Activated naive CD4-positive, alpha-beta T cell (primary cell): ENCODE results near the gene KIAA0753.

Experiments
- DNase-seq, 4 experiments: peaks; one replicate each; lab custom pipeline; 2025; lab: John Stamatoyannopoulos, UW

Gene KIAA0753

DNA sequence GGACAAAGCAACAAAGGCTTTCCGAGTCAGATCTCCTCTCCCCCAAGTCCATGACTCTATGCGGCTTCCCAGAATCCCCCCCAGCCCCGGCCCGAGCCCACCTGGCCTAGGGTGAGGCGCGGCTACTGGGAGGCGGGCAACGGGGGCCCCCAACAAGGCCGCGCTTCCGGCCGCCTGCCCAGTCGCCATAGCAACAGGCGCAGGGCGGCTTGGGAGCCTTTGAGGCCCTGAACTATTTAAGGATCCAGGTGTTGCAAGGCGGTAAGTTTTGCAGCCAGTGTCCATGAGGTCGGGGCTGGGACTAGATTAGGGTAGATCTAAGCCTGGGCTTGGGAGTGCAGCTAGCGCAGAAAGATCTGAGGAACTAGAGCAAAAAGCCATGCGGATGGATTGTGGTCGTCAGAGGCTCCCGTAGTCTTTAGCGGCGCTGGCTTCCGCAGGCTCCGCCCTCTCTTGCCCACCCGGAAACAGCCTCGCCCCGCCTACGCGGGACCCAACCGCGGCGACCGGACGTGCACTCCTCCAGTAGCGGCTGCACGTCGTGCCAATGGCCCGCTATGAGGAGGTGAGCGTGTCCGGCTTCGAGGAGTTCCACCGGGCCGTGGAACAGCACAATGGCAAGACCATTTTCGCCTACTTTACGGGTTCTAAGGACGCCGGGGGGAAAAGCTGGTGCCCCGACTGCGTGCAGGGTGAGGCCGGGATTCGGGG, at the start of gene KIAA0753, which contains the start of gene TXNDC17:
KIAA0753 (minus strand) TSS at position 176 of the 711 bp plus-strand sequence. CDS start 5,608 bp downstream, outside the sequence.
TXNDC17 (plus strand) TSS at position 525 of the 711 bp plus-strand sequence; CDS start at position 548, 23 bp downstream.
- peak; percentile 62 to 82 (median 76) for DNase-seq

DNA sequence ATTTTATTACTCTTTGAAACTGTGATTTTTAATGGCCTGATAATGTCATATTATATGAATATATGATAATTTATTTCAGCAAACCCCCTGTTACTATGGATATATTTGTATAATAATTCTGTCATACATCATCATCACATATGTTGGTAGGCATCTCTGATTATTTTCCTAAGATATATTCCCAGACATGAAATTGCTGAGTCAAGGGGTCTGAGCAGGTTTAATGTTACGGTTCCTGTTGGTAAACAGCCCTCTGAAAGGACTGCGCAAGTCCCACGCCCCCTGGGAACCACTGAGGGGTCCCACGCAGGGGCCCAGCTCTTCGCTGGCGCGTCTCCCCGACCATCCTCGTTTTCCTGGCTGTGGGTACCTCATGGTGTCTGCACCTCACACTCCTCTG, 48.4 kb upstream of the KIAA0753 start:
- DNase-seq = no peak

DNA sequence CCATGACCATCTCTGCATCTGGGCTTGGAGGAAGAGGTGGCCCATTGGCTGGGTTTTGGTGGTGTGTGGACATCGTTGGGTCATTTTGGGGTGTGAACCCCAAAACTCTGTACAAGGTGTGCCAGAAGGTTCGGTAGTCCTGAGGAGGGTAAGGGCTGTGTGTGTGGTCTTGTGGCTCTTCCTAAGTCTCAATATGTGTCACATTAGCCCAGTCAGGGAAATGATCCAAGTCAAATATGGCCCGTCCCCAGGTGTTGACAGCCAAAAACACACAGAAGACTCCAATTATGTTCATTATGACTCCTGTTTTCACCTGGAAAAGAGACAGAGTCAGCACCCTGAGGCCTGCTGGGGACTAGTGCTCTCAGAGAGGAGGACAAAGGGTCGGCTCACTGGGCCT, 45.5 kb upstream of the KIAA0753 start:
- DNase-seq = no peak

GRCh38 chr17:6684881-6685767, 44.6 kb upstream of the KIAA0753 start:
- no peak for DNase-seq

GRCh38 chr17:6684460-6684783, 43.9 kb upstream of the KIAA0753 start:
- no peak for DNase-seq

- DNase-seq = no peak
These were observed 43.4 kb upstream of the KIAA0753 start for GRCh38 chr17:6683730-6684459.

DNA sequence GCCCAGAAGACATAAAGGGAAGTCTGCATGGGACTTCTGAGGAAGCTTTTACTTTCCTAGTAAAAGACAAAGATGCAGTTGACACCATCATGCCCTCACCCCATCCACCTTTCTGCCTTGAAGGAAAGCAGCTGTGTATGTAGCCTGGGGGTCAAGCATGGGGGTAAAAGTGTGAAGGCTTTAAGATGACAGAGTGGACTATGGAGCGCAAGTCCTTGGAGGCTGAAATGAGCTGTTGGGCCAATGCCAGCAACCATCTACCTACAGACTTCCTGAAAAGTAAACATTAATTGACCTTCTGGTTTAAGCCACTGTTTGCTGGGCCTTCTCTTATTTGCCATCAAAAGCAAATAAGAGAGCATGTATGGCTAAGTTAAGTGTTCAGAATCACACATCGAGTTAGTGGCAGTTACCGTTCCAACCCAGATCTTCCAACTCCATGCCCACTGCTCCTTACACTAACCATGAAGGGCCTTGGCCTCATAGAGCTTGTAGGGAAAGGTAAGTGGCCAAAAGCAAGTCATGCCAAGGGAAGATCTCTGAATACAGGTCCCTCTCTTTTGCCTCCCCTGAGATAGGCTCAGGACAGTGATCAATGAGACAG, 42.7 kb upstream of the KIAA0753 start:
- DNase-seq = no peak

- DNase-seq = no peak
These were observed 41.8 kb upstream of the KIAA0753 start for GRCh38 chr17:6682339-6682738.

GRCh38 chr17:6681671-6682070, 41.2 kb upstream of the KIAA0753 start:
- DNase-seq = no peak

- no peak for DNase-seq
These were observed 40.7 kb upstream of the KIAA0753 start for GRCh38 chr17:6681176-6681575.

- DNase-seq = no peak
These were observed 38.7 kb upstream of the KIAA0753 start for GRCh38 chr17:6679241-6679640.

DNA sequence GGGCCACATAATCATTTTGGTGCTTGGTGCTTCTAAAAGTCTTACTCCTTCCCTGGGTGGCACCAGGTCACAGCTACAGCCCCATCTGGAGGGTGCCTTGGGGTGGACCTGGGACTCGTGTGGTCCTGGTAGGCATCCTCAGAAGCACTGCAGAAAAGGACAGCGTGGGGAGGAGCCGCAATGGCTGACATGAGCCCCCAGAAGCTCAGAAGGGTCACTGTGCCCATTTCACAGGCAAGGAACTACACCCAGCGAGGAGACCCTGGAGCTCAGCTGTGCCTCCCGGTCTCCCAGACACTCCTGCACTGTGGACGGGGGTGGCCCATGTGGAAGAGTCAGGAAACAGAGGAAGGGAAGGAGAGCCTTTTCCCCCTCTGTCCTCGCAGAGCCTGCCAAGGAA, 37.4 kb upstream of the KIAA0753 start:
- DNase-seq = no peak

DNA sequence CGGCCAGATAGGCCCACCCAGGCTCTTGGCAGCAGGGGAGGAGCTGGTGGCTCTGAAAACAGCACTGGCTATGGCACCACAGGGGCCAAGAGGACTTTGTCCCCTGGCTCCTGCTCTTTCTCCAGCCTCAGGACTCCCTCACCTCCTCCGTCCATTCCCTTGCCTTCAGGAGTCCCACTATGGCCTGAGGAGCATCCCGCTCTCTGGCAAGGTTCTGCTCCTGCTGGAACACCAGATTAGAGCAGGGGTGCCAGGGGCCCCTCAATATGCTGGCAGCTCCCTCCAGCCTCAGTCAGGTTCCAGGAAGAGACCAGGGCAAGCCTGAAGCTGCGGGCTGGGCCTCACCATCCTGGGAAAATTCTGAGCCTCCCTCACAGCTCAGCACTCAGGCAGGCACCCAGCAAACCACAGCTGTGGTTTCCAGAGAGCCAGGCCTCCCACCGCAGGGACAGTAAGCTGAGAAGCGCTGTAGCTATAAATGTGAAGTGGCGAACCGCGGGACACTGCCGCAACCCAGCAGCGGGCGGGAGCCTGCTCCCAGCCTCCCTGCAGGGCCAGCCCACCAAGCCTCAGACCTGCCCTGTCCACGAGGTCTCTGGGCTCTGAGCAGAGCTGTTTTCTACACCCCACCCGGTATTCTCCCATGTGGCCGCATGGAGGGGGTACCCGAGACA, 36.8 kb upstream of the KIAA0753 start:
- DNase-seq = no peak

GRCh38 chr17:6676802-6677157, 36.3 kb upstream of the KIAA0753 start:
- no peak for DNase-seq

DNA sequence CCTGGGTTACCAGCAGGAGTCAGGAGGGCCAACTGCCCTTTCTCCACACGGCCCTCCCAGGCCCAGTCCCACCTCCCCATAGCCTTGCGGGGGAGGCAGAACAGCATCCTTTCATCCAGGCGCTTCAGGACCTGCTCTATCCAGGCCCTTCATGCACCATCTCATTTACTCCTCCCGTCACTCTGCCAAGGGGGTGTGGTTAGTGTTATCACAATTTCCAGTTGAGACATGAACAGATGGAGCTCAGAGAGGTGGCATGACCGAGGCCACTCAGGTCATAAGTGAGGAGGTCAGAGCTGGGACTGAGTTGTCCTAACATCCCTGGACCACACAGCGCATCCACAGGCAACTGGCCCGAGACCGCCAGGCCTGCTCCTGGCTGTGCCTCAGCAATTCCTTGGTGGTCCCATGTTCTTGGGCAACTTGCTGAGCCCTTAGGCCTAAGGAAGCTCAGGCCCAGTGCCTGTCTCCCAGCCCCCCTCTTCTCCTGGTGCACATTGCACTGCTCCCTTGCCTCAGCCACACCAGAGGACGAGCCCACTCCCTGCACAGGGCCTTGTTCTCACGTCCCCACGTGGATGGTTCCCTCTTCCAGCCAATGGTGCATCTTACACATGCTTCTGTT, 34.8 kb upstream of the KIAA0753 start:
- no peak for DNase-seq

DNA sequence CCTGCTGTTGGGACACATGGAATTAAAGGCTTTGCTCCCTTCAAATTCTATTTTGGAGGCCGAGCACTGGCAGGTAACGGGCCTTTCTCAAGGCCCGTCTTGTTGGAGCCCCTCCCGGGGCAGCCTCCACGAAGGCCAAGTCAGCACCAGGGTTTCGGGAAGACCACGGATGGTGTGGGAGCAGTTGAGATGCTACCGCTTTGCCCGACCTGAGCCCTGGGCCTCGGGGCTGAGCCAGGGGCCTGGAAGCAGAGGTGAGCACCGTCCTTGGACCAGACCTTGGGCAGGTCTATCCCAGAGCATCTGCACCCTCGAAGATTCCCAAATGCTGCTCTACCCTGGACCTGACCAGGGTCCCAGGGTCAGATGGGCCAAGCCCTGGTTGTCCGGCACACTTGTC, 34.1 kb upstream of the KIAA0753 start:
- DNase-seq = no peak

- DNase-seq = no peak
These were observed 30.9 kb upstream of the KIAA0753 start for GRCh38 chr17:6671431-6671830.

DNA sequence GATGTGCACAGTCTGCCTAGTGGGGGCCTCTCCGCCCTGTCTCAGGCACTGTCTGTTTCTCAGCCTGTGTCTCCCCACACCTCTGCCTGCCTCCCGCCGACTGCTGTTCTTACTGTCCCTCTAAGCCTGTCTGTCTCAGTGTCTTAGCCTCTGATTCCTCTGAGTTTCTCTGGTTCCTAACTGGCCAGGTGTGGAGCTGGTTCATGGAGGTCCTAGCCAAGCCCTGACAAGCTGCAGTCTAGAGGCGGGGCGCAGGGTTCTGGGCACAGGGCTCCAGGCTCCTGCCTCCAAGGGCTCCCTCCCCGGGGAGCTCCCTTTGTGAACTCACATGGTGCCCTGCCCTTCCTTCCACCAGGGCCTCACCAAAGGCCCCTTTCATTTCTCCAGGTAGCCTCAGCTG, 30.5 kb upstream of the KIAA0753 start:
- no peak for DNase-seq

DNA sequence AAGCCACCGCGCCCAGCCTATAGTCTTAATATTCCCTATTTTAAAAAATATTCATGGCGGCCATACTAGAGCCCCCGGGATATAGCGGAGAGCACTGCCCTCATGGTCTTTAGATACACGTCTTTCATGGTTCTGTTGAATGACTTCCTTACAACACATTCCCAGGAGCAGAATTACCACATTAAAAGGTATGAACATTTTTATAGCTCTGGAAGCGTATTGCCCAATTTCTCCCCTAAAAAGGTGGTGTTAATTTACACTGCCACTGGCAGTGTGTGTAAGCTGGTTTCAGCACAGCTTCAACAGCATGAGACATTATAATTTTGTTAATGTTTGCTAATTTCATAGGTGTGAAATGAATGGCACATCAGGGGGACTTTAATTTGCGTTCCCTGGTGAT, 30.1 kb upstream of the KIAA0753 start:
- DNase-seq = no peak

- DNase-seq = no peak
These were observed 29.1 kb upstream of the KIAA0753 start for GRCh38 chr17:6669479-6670212.
